H1 (cell line): ENCODE data around the gene POU6F2. TPM values are rescaled to one million over a fixed set of nuclear protein-coding genes. Genes with fewer than 3 reads are reported as not detected.

Experiments used
- FOSL1 ChIP-seq: IDR thresholded peaks from 2 replicates; pipeline ENCODE4 v1.6.1; 2011; ENCODE audit warnings: mild to moderate bottlenecking, low read depth, low read length, moderate library complexity; ENCODE audit not compliant: insufficient read depth
- GABPA ChIP-seq: IDR thresholded peaks from 2 replicates; pipeline ENCODE4 v1.6.1; 2011; ENCODE audit warnings: mild to moderate bottlenecking, low read length, moderate library complexity, borderline replicate concordance; ENCODE audit not compliant: insufficient read depth
- SIX5 ChIP-seq: IDR thresholded peaks from 2 replicates; pipeline ENCODE4 v1.6.1; 2011; ENCODE audit warnings: mild to moderate bottlenecking, low read depth, low read length
- polyA plus RNA-seq, 7 experiments: library from polyadenylated mRNA; depleted of rRNA in 3 of 7; stranded (reverse) in 5 of 7; unstranded in 2 of 7; fragments of >200 nt in 5 of 7; fragments of 200-250 nt in 2 of 7; gene quantifications; 1 replicate in 5 of 7; 2 replicates in 1 of 7; 4 replicates in 1 of 7; pipeline versions ENCODE4 v1.2.1 to v1.2.3, GENCODE V29; 2011 to 2013; ENCODE audit warnings: missing spikeins in 2 of 7, mixed read lengths in 2 of 7
- total RNA-seq: library from RNA; stranded (reverse); fragmentation: NEBNext Ultra II Directional; extraction: Animal tissue kit (Norgen Biotek cat#: 25700); gene quantifications from 2 replicates; pipeline ENCODE4 v1.2.1, GENCODE V29; 2021
- TF ChIP-seq, protein P1 (sequence below): IDR thresholded peaks from 2 replicates; pipeline ENCODE4 v1.6.1; 2012; ENCODE audit warnings: inconsistent platforms

Gene POU6F2
- total and polyA plus RNA-seq, 2 of the 8 experiments (the other 6 are each of a cell fraction or from before 2014, with no cell fraction given): 1.1 to 2.0 TPM

DNA sequence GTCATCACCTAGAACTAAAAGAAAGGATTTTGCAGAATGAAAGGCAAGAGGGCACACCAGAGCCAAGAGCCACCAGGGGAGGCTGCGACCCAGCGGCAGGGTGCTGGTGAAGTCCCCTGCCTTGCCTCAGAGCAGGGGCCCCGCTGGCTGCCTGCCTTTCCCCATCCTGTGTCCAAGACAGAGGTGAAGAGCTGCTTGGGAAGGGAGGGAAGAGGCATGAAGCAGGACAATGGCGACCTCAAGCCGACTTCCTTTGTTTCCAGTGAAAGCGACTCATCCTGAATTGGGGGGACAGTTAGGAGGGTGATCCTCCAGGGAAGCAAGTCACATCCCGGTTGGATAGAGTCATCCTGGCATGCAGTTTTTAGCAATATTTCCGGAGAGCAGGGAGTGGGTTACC is 333.0 kb downstream of the POU6F2 start (continued):
- TF ChIP-seq FOSL1 (no peak), GABPA (no peak), SIX5 (no peak)
- TF ChIP-seq, protein P1, sequence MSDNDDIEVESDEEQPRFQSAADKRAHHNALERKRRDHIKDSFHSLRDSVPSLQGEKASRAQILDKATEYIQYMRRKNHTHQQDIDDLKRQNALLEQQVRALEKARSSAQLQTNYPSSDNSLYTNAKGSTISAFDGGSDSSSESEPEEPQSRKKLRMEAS: no peak
